ENCODE data around the gene ZEB1. TPM values are rescaled to one million over a fixed set of nuclear protein-coding genes. Genes with fewer than 3 reads are reported as not detected.

Gene ZEB1
- total RNA-seq: 149 TPM
- long read RNA-seq, full-length matches to known transcripts: 47 of 104 reads
- long read RNA-seq, partial matches to known transcripts: 34 of 104 reads
- long read RNA-seq, other reads (novel, unspliced or antisense): 23 of 104 reads

- peak; percentile 93 for DNase-seq (ENCODE audit: low spot score)
- intact Hi-C loops (cut with DNase I): loop anchor here (2.0 to 5.0 kb wide), 5 partner anchors 162 to 534 kb away; partner anchors contain the start of gene ZNF438
Measured at GRCh38 chr10:31318854-31319601, at the start of gene ZEB1. Gene ZEB1, plus strand, starts transcription at chr10:31319216. Its CDS starts 19 bp downstream, at chr10:31319235.

- intact Hi-C loops (cut with DNase I): no loop called here
- DNase-seq (ENCODE audit: low spot score): no peak
Measured at GRCh38 chr10:31270954-31271353, 48.1 kb upstream of the ZEB1 start.

- DNase-seq (ENCODE audit: low spot score): no peak
Measured at GRCh38 chr10:31272841-31273240, 46.2 kb upstream of the ZEB1 start.

GRCh38 chr10:31273789-31274188 lies 45.2 kb upstream of the ZEB1 start:
- intact Hi-C loops (cut with DNase I): no loop called here
- DNase-seq (ENCODE audit: low spot score): no peak

More at GRCh38 chr10:31272841-31273240, 46.2 kb upstream of the ZEB1 start:
- intact Hi-C loops (cut with DNase I): no loop called here

GRCh38 chr10:31274310-31274709 lies 44.7 kb upstream of the ZEB1 start:
- DNase-seq (ENCODE audit: low spot score): no peak
- intact Hi-C loops (cut with DNase I): no loop called here

- intact Hi-C loops (cut with DNase I): no loop called here
Measured at GRCh38 chr10:31278279-31278941, 40.6 kb upstream of the ZEB1 start.

GRCh38 chr10:31280972-31281371 lies 38.0 kb upstream of the ZEB1 start:
- no peak for DNase-seq (ENCODE audit: low spot score)
- intact Hi-C loops (cut with DNase I): no loop called here

More at GRCh38 chr10:31278279-31278941, 40.6 kb upstream of the ZEB1 start:
- no peak for DNase-seq (ENCODE audit: low spot score)

- DNase-seq (ENCODE audit: low spot score): no peak
- intact Hi-C loops (cut with DNase I): no loop called here
Measured at GRCh38 chr10:31288001-31288400, 31.0 kb upstream of the ZEB1 start.

- no peak for DNase-seq (ENCODE audit: low spot score)
- intact Hi-C loops (cut with DNase I): no loop called here
Measured at GRCh38 chr10:31288962-31289361, 30.1 kb upstream of the ZEB1 start.

- DNase-seq (ENCODE audit: low spot score): no peak
- intact Hi-C loops (cut with DNase I): no loop called here
Measured at GRCh38 chr10:31290386-31290785, 28.6 kb upstream of the ZEB1 start.

GRCh38 chr10:31291123-31291522 lies 27.9 kb upstream of the ZEB1 start:
- intact Hi-C loops (cut with DNase I): no loop called here
- DNase-seq (ENCODE audit: low spot score): no peak

GRCh38 chr10:31294558-31294957 lies 24.5 kb upstream of the ZEB1 start:
- DNase-seq (ENCODE audit: low spot score): no peak
- intact Hi-C loops (cut with DNase I): no loop called here

- intact Hi-C loops (cut with DNase I): no loop called here
- no peak for DNase-seq (ENCODE audit: low spot score)
Measured at GRCh38 chr10:31296754-31297153, 22.3 kb upstream of the ZEB1 start.

GRCh38 chr10:31299119-31299518 lies 19.9 kb upstream of the ZEB1 start:
- DNase-seq (ENCODE audit: low spot score): no peak

GRCh38 chr10:31303212-31303611 lies 15.8 kb upstream of the ZEB1 start:
- no peak for DNase-seq (ENCODE audit: low spot score)
- intact Hi-C loops (cut with DNase I): no loop called here

More at GRCh38 chr10:31299119-31299518, 19.9 kb upstream of the ZEB1 start:
- intact Hi-C loops (cut with DNase I): no loop called here

GRCh38 chr10:31304291-31304970 lies 14.6 kb upstream of the ZEB1 start:
- intact Hi-C loops (cut with DNase I): no loop called here
- no peak for DNase-seq (ENCODE audit: low spot score)

GRCh38 chr10:31313396-31313795 lies 5.6 kb upstream of the ZEB1 start:
- intact Hi-C loops (cut with DNase I): no loop called here
- no peak for DNase-seq (ENCODE audit: low spot score)

GRCh38 chr10:31314256-31315150 lies 4.5 kb upstream of the ZEB1 start:
- intact Hi-C loops (cut with DNase I): loop anchor here (5.0 kb wide), 3 partner anchors 157 to 182 kb away; no protein-coding TSS in a partner anchor
- DNase-seq (ENCODE audit: low spot score): no peak

GRCh38 chr10:31315453-31315852 lies 3.6 kb upstream of the ZEB1 start:
- no peak for DNase-seq (ENCODE audit: low spot score)
- intact Hi-C loops (cut with DNase I): loop anchor here (5.0 kb wide), 3 partner anchors 158 to 183 kb away; no protein-coding TSS in a partner anchor
